WERI-Rb-1 (cell line): ENCODE results near the gene CBX2.

Experiments
- DNase-seq: peaks from one replicate; pipeline ENCODE4 v3.0.0-alpha.2; 2020
- H3K27ac ChIP-seq: fragments of 250-450 bp; sonication (Bioruptor Pico); 2 replicates; pipeline ENCODE4 v1.5.1; 2020; ENCODE audit warnings: mild to moderate bottlenecking, moderate library complexity
- H3K27me3 ChIP-seq: fragments of 250-450 bp; sonication (Bioruptor Pico); 2 replicates; pipeline ENCODE4 v1.5.1; 2021; ENCODE audit warnings: mild to moderate bottlenecking, low read depth, moderate library complexity; ENCODE audit not compliant: insufficient read depth, severe bottlenecking
- H3K36me3 ChIP-seq: fragments of 250-450 bp; sonication (Bioruptor Pico); 2 replicates; pipeline ENCODE4 v1.5.1; 2020; ENCODE audit warnings: mild to moderate bottlenecking, moderate library complexity
- H3K4me3 ChIP-seq: 2 replicates; pipeline ENCODE4 v1.5.1; 2011; ENCODE audit warnings: low read depth, mild to moderate bottlenecking, control low read depth, low read length
- H3K9me3 ChIP-seq: fragments of 250-450 bp; sonication (Bioruptor Pico); 2 replicates; pipeline ENCODE4 v1.5.1; 2021; ENCODE audit warnings: mild to moderate bottlenecking, moderate library complexity; ENCODE audit not compliant: severe bottlenecking
- CTCF ChIP-seq: IDR thresholded peaks from 2 replicates; pipeline ENCODE4 v1.5.1; 2011; ENCODE audit warnings: low read depth, mild to moderate bottlenecking, control low read depth, inconsistent platforms, low read length

Gene CBX2

GRCh38 chr17:79777120-79777893 lies 641 bp upstream of the CBX2 start:
- peak; percentile 88 for DNase-seq

GRCh38 chr17:79778504-79779083 lies 646 bp downstream of the CBX2 start:
- Histone ChIP-seq H3K4me3 (peak overlapping the region; percentile 96), H3K9me3 (no peaks in the 10 kb centered on the region), H3K27ac (peak overlapping the region; percentile 97), H3K27me3 (no peaks in the 10 kb centered on the region), H3K36me3 (peaks cover 50% of the 10 kb centered on the region)
- DNase-seq = peak; percentile 62
- no peak for TF ChIP-seq CTCF

More at GRCh38 chr17:79777120-79777893, 641 bp upstream of the CBX2 start:
- Histone ChIP-seq H3K27ac (peak overlapping the region; percentile 95), H3K4me3 (peak overlapping the region; percentile 60), H3K9me3 (no peaks in the 10 kb centered on the region), H3K36me3 (peaks cover 37% of the 10 kb centered on the region), H3K27me3 (no peaks in the 10 kb centered on the region)
- TF ChIP-seq CTCF = peak; percentile 68

- DNase-seq = peak; percentile 41
- no peak for TF ChIP-seq CTCF
- Histone ChIP-seq H3K27ac (peak overlapping the region; percentile 97), H3K36me3 (peaks cover 55% of the 10 kb centered on the region), H3K27me3 (no peaks in the 10 kb centered on the region), H3K9me3 (no peaks in the 10 kb centered on the region), H3K4me3 (peak overlapping the region; percentile 96)
Observed at GRCh38 chr17:79779084-79779529, 1.2 kb downstream of the CBX2 start.

- TF ChIP-seq CTCF = no peak
- Histone ChIP-seq H3K27me3 (no peaks in the 10 kb centered on the region), H3K36me3 (peaks cover 62% of the 10 kb centered on the region), H3K4me3 (peak overlapping the region; percentile 96), H3K27ac (no peak overlapping the region; the same call in 1 of the 2 replicates), H3K9me3 (no peaks in the 10 kb centered on the region)
- DNase-seq = no peak
Observed at GRCh38 chr17:79779661-79780365, 1.9 kb downstream of the CBX2 start.

- no peak for TF ChIP-seq CTCF
- Histone ChIP-seq H3K27me3 (no peaks in the 10 kb centered on the region), H3K36me3 (peaks cover 75% of the 10 kb centered on the region), H3K27ac (no peak overlapping the region), H3K4me3 (no peak overlapping the region), H3K9me3 (no peaks in the 10 kb centered on the region)
- no peak for DNase-seq
Observed at GRCh38 chr17:79781012-79781650, 3.2 kb downstream of the CBX2 start.
